OCI-M1 (cell line): ENCODE results near the gene FSTL5.
"Not testable (repeated sequence)": the region's sequence is repeated elsewhere in the genome, so short reads cannot be mapped to it uniquely, and the experiment has no call there.

ENCODE experiments used
- DNase-seq: peaks from one replicate; lab custom pipeline; 2025; lab: John Stamatoyannopoulos, UW

FSTL5 gene

GRCh38 chr4:162103908-162104307 lies 59.9 kb downstream of the FSTL5 start:
- DNase-seq, result not testable (repeated sequence)

- no peak for DNase-seq
These were observed 61.1 kb downstream of the FSTL5 start for GRCh38 chr4:162102713-162103112.

- DNase-seq, result no peak
These were observed 62.5 kb downstream of the FSTL5 start for GRCh38 chr4:162101337-162101736.

DNA sequence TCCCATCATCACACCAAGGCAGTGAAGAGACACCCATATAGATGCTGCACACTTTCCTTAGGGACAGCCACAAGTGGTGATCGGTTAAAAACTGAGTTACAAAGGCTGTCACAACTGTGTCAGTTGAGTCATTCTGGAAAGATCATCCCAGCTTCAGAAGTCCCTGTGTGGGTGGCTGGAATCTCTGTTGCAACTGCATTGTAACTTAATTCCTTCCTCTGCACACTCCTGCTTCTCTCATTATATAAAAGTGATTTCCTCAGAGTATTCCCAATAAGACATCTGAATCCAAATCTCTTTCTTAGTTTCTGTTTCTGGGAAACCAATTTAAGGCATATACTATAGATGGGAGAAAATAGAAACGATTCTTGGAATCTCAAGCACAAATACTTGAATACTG lies 88.1 kb downstream of the FSTL5 start:
- DNase-seq, result no peak

- DNase-seq, result no peak
These were observed 102.6 kb downstream of the FSTL5 start for GRCh38 chr4:162061214-162061613.

GRCh38 chr4:162059656-162060055 lies 104.1 kb downstream of the FSTL5 start:
- DNase-seq, result no peak

- peak; percentile 65 for DNase-seq
These were observed 106.8 kb downstream of the FSTL5 start for GRCh38 chr4:162056990-162057389.

DNA sequence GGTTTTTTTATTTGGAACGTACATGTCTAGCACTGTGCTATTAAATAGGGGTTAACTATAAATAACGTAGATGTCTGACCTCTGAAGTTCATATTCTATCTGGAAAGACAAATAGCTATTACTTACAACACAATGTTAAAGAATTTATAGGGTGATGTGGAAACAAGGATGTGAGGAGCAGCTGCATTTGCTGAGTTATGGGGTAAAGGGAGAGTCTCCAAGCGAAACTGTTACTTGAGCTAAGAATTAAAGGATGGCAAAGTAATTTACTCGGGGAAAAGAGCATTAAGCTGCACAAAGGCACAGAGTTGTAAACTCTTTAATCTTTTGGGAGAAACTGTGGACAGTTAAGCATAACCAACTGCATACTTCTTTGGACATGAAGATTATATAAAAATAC lies 117.7 kb downstream of the FSTL5 start:
- no peak for DNase-seq

DNA sequence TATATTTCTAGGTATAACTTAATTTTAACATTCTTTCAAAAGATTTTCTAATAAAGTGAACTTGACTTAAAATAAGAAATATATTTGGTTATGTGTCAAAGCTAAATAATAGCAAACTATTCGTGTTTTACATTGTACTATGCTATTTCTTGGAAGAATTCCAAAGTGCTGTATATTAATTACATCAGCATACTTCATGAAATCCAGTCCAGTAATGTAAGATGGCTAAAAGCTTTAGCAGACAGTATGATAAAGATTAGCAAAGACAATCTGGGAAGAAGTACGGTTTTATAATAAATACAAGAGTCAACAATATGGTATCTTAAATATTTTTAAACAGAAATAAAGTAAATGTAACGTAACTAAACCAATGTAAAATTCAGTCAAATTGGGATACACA lies 125.7 kb downstream of the FSTL5 start:
- DNase-seq, result no peak

- no peak for DNase-seq
These were observed 145.9 kb downstream of the FSTL5 start for GRCh38 chr4:162017863-162018262.

DNA sequence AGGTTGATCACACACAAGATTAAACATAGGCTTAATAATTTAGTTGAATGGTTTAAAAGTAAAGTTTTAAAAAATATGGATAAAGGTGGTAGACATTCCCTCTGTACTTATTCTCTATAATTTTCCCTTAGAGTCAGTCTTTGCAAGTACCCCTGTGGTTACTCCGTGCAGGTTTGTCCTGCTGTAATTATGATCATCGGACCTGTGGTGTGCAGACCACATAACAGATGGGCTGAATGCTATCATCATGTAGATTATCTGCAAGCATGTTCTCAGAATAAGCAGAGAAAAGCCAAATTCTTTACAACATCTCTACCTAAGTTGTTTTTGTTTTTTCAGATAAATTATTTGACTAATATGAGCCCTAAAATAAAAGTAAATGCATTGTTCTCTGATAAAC lies 146.8 kb downstream of the FSTL5 start:
- no peak for DNase-seq

- no peak for DNase-seq
These were observed 147.6 kb downstream of the FSTL5 start for GRCh38 chr4:162016219-162016618.

DNA sequence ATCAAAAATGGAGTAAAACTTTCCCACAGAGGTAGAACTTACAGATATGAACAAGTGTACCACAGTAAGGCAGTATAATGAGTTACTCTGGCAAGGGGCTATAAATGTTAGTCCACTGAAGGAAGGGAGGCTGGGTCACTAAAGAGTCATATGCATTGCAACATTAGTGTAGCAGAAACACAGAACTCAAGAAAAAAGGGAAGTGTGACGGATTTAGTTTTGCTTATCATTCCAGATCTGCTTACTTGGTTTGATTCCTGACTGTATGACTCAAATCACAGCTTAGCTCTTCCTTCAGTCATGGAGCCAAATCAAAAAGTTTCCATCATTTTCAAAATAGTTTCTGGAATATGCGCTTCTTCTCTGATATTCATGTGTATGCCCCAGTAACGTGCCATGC lies 148.7 kb downstream of the FSTL5 start:
- DNase-seq, result peak; percentile 83

DNA sequence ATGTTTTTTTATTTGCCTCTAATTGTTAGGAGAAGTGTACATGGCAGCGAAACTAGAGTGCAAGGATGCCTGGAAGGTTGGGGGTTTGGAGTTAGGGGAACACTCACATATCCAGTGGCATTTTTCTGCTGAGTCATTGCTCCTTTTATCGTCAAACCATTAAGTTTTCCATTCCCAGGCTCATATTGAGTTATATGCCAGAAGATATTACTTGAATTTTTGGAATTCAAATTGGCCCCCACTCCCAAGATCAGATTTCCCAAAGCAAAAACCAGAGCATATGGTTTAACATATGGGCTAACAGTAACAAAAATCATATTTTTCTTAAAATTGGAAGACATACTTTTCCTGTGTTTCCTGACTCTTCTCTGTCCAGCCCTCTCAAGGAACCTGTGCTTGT lies 152.7 kb downstream of the FSTL5 start:
- DNase-seq, result no peak

- DNase-seq, result peak; percentile 59
These were observed 153.4 kb downstream of the FSTL5 start for GRCh38 chr4:162010362-162010761.

- DNase-seq, result no peak
These were observed 171.5 kb downstream of the FSTL5 start for GRCh38 chr4:161992317-161992716.

DNA sequence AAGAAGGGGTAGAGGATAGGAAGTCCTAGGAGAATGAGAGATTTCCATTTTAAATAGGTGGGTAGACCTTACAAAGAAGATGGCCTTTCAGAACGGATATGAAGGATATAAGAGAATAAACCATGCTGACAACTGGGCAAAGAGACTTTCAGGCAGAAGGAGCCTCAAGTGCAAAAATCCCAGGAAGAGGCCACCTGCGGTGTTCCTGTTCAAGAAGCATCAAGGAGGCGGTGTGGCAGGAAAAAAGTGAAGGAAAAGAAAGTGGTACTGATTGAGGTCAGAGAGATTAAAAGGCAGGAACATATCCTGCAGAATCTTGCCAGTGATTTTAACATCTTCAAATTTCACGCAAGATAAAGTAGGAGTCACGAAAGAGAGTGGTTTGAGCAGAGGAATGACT lies 172.0 kb downstream of the FSTL5 start:
- DNase-seq, result no peak

- no peak for DNase-seq
These were observed 173.1 kb downstream of the FSTL5 start for GRCh38 chr4:161990721-161991120.

GRCh38 chr4:161988946-161989345 lies 174.9 kb downstream of the FSTL5 start:
- no peak for DNase-seq

- no peak for DNase-seq
These were observed 176.2 kb downstream of the FSTL5 start for GRCh38 chr4:161987611-161988010.

DNA sequence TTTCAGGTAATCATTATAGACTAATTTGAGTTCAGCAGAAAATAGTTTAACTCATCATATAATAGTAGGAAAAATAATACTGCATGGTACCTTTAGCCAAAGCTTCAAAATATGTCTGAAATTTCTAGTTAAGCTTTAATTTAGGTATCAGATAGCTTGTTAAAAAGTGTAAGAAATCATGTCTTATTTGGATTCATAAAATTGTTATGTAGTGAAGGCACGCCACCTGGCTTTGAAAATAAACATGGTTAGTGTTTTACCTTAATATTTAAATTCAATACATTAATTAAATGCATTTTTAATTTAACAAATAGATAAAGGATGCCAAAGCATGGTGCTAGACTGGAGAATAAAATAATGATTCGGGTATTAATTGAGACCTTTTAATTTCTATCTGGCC lies 211.4 kb downstream of the FSTL5 start:
- peak; percentile 49 for DNase-seq

- no peak for DNase-seq
These were observed 213.7 kb downstream of the FSTL5 start for GRCh38 chr4:161949946-161950725.

- no peak for DNase-seq
These were observed 215.6 kb downstream of the FSTL5 start for GRCh38 chr4:161948026-161948770.

GRCh38 chr4:161937596-161937995 lies 226.2 kb downstream of the FSTL5 start:
- DNase-seq, result no peak
